Bronchial epithelial cell (primary cell): Measurements from ENCODE around the gene RALGPS1. TPM values are rescaled to one million over a fixed set of nuclear protein-coding genes. Genes with fewer than 3 reads are reported as not detected.

Experiments used
- DNase-seq: peaks from one replicate; pipeline ENCODE4 v3.0.0-alpha.2; 2010; ENCODE audit warnings: low read depth
- FAIRE-seq: peaks from 2 replicates; lab custom pipeline; 2011; peaks lifted over from hg19 to GRCh38; lab: Jason Lieb, UNC
- H3K27me3 ChIP-seq: 2 replicates; pipeline ENCODE4 v1.5.1; 2011; ENCODE audit warnings: low read length; ENCODE audit not compliant: control insufficient read depth, insufficient read depth
- H3K36me3 ChIP-seq: 2 replicates; pipeline ENCODE4 v1.5.1; 2011; ENCODE audit warnings: low read length; ENCODE audit not compliant: control insufficient read depth, insufficient read depth
- H3K4me3 ChIP-seq: 2 replicates; pipeline ENCODE4 v1.5.1; 2011; ENCODE audit warnings: mild to moderate bottlenecking, low read depth, low read length, control low read depth
- CTCF ChIP-seq: IDR thresholded peaks from 2 replicates; pipeline ENCODE4 v1.5.1; 2011; ENCODE audit warnings: mild to moderate bottlenecking, moderate library complexity, low read length, control low read depth, inconsistent platforms; ENCODE audit not compliant: insufficient read depth, severe bottlenecking
- total RNA-seq: library from RNA; depleted of rRNA; stranded (reverse); fragments of >200 nt; gene quantifications from 2 replicates; pipeline ENCODE4 v1.2.1, GENCODE V29; 2014

Gene RALGPS1
- total RNA-seq, 1 donor from 2014 or later = 3.2 TPM

DNA sequence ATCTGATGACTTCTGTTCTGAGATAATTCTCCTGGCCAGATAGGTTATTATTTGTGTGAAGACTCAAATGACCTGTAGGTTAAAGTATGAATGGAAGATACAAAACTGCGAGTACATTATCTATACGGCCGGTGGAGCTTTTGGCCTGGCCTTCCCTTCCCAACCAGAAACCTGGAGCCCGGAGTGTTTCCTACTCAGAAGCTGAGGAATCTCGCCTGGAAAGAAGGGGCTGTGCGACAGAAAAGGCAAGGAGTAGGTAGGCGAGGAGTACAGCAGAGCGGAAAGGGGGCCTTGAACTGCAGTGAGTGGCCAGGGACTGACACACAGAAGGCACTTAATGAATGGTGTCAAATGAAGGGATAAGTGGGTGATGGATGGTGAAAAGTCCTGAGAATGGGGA lies 173.3 kb downstream of the RALGPS1 start:
- Histone ChIP-seq H3K4me3 (no peak overlapping the region), H3K27me3 (peaks cover 2% of the 10 kb centered on the region), H3K36me3 (no peaks in the 10 kb centered on the region)
- FAIRE-seq (no peak), DNase-seq (no peak)
- no peak for TF ChIP-seq CTCF

DNA sequence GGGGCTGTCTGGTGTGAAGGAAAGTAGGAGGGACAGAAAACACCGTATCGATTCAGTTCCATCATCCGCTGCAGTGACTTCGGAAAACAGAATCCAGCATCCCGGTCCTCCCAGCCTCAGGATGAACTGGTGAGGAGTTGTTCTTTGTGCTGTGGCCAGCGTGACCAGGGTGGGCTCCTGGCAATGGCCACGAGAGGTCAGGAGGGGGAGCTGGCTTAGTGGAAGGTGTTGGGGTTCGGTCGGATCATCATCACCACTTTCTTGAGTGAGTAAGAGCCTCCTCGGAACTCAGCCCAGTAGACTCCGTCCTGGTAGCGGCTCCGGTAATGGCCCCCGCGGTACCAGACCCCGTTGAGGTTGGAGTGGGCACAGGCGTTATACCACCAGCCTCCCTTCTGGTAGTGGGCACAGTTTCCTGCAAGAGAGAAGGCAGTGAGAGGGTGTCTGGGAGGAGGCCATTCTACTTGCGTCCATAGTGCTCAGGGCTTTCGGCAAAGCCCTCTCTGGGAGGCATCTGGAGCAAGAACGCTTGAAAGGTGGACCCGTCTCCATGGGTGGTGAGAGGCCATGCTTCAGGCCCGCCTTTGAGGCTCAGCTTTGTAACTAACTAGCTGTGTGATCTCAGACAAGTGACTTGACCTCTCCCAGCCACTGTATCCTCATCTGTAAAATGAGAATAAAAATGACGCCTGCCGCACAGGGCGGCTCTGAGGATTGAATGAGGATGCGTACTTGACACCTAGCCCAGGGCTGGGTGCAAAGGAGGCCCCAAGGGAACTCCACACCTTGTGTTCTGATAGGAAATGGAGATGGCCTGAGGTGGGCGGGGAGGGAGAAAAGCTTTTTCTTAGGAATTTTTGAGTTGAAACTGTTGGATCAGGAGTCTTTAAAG lies 174.4 kb downstream of the RALGPS1 start:
- H3K36me3 ChIP-seq = no peaks in the 10 kb centered on the region
- no peak for TF ChIP-seq CTCF
- H3K4me3 ChIP-seq = no peak overlapping the region
- peaks cover 1% of the 10 kb centered on the region for H3K27me3 ChIP-seq
- FAIRE-seq (no peak), DNase-seq (no peak)

DNA sequence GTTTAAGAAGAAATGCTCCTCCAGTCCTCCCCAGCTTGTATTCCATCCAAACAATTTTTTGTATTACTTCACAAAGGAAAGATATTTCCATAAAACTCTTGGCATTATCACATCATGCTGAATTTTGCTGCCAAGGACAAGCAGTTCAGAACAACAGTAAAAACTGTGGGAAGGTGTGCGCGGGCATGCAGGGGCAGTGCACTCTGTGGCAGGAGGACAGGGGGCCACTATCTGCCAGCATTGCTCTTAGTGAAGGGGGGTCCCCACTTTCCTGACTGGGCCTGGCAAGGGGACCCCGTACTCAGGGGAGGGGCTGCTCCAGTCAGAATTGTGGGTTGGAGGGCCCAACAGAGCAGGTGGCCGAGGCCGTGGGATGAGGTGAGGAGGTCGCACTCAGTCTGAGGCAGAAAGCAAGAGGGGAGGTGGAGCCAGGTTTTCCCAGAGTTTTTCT lies 175.1 kb downstream of the RALGPS1 start:
- FAIRE-seq (no peak), DNase-seq (no peak)
- H3K27me3 ChIP-seq = peaks cover 1% of the 10 kb centered on the region
- no peaks in the 10 kb centered on the region for H3K36me3 ChIP-seq
- no peak overlapping the region for H3K4me3 ChIP-seq
- no peak for TF ChIP-seq CTCF

DNA sequence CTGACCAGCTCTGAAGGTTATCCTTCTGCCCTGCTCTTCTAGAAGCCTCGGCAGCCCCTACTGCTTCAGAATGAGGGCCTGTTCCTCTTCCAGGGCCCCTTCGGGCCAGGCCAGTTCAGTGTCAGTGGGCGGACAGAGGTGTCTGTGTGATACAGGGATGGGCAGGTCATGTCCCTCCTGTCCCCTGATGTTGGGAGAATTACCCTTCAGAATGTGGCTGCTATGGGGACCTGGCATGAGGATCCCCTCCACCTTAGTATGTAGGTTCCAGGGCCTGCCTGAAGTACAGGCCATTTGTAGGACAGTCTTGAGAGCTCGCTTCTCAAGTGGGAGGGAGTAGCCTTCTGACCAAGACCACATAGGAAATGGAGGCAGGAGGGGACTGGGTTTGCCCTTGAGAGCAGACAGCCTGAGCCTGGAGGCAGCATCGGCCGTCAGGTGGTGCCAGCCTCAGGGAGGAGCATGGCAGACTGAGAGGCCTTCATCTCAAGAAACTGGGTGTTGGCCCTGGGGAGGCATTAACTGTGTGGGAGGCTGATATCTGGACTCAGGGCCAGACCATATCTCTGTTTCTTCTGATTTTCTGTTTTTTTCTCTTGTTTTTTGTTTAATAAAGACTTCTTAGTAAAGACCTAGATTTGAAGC lies 175.9 kb downstream of the RALGPS1 start:
- TF ChIP-seq CTCF = no peak
- FAIRE-seq = no peak
- Histone ChIP-seq H3K4me3 (no peak overlapping the region), H3K36me3 (no peaks in the 10 kb centered on the region), H3K27me3 (peaks cover 1% of the 10 kb centered on the region)
- DNase-seq = no peak

DNA sequence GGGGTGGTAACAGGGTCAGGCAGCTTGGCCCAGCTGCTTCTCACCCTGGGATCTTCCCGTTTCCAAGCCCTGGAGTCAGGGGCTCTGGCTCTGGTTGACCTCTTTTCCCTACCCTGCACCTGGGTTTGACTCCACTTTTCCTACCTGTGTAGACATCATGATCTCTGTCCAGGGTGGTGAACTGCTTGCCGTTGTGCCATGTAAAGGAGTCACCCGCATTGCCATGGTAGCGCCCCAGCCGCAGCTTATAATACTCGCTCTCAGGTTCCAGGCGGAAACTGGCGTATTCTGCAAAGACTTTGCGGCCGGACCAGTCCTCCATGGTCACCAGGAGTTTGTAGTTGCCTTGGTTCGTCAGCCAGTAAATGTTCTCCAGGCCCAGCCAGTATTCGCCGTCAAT lies 176.9 kb downstream of the RALGPS1 start:
- H3K4me3 ChIP-seq = no peak overlapping the region
- DNase-seq (no peak), FAIRE-seq (no peak)
- no peak for TF ChIP-seq CTCF
- H3K36me3 ChIP-seq = no peaks in the 10 kb centered on the region
- H3K27me3 ChIP-seq = no peaks in the 10 kb centered on the region
